GM19397 (cell line): ENCODE results near the gene TRRAP.
"Not testable (repeated sequence)": the region's sequence is repeated elsewhere in the genome, so short reads cannot be mapped to it uniquely, and the experiment has no call there.

ENCODE experiments used
- ATAC-seq: cut with Tn5 transposase; IDR thresholded peaks from one replicate; pipeline ENCODE4 v1.9.1; 2021; ENCODE audit warnings: mild to moderate bottlenecking, moderate library complexity; ENCODE audit not compliant: unreplicated experiment

TRRAP gene

DNA sequence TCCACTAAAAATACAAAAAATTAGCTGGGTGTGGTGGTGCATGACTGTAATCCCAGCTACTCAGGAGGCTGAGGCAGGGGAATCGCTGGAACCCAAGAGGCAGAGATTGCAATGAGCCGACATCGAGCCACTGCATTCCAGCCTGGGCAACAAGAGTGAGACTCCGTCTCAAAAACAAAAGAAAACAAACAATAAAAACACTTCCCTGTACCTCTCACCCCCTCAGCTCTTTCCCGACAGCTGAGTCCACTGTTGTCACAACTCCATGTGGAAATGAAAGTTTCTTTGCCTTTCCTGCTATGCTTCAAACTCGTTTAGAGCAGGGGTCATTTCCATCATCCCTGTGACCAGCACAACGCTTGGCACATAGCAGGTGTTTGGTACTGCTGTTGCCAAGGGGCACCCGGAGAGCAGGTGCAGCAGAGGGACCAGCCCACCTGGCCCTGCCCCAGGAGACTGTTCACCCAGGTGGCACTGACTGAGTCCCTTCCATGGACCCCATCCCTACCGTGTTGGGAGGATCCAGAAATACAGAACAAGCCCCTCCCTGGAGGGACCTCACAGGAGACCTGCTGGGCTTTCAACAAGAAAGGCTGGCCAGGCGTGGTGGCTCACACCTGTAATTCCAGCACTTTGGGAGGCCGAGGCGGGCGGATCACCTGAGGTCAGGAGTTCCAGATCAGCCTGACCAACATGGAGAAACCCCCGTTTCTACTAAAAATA lies 13.4 kb upstream of the TRRAP start:
- no peak for ATAC-seq

DNA sequence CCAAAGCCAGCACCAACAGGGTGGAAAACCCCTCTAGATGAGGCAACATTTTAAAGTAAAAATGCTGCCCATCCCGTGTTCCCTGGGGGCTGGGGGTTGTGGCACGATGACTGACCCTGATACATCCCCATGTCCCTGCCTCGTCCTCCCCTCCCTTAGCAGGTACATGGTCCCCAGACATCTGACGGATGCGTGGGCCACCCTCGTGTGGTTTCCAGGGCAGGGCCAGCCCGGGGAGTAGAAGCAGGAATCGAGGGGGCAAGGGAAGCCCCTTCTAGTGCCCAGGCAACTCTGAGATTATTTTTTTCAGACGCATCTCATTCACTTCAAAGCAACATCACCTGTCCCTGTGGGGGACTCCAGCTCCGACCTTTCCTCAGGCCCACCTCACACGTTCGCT lies 12.0 kb upstream of the TRRAP start:
- ATAC-seq, result no peak

DNA sequence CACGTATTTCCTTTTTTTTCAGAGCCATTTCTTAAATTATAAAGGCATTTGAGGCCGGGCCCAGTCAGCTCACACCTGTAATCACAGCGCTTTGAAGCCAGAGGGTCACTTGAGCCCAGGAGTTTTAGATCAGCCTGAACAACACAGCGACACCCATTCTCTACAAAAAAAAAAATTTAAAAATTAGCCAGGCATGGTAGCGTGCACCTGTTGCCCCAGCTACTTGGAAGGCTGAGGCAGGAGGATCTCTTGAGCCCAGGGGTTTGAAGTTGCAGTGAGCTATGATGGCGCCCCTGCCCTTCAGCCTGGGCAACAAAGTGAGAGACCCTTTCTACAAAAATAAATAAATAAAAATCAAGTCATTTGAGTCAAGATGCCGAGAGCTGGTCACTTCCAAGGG lies 11.6 kb upstream of the TRRAP start:
- no peak for ATAC-seq

DNA sequence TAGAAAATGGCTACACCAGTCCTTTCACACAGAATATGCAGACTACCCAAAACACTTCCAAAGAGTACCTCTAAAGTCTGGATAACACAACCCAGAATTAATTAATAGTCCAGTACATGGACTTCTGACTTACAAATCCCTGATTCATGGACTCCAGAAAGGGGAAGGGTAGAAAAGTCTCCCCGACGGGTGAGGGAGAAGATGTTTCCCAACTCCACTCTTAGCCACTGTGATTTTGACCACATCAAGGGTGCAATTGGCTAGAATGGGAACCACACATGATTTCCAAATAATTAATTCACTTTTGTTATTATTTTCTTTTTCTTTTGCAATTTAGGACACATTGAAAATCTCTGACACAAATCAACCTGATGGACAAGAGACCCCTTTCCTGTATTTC lies 9.9 kb upstream of the TRRAP start:
- ATAC-seq, result no peak

DNA sequence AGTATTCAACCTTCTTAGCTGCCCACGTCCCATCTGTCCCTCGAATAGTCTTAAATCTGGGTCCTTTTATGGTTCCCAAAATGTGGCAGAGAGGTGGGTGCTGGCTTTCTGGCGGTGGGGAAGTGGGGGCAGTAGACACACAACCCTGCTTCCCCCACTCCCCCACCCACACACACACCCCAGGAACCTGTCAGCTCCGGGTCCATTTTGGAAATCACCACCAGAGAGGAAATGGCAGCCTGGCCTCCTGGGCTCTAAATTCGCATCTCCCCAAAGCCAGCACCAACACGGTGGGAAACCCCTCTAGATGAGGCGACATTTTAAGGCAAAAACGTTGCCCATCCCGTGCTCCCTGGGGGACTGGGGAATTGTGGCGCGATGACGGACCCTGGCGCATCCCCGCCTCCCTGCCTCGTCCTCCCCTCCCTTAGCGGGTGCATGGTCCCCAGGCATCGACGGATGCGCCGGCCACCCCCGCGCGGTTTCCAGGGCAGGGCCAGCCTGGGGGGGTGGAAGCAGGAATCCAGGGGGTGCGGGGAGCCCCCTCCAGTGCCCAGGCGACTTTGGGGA lies 9.2 kb upstream of the TRRAP start:
- ATAC-seq, result no peak

DNA sequence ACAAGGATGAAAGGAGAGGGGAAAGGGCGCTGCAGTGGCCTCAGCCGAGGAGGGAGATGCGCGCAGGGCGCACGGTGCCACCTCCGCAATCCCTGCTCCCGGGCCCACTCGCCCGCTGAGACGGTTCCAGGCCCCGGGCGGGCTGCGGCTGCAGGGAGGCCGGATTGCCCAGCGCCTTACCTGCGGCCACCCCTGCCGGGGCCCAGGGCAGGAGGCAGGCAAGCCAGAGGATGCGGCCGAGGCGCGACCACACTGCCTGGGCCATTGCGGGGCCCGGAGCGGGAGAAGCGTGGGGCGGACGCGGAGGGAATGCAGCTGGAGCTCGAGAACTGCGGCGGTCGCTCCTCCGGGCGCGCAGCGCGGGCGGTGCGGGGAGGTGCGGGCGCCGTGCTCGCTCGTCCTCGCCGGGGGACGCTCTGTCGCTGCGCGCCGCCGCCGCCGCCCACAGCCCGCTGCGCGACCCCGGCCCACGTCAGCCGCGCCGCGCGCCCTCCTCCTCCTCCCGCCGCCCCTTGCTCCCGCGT lies 8.7 kb upstream of the TRRAP start, which contains the start of gene TMEM130:
Gene TMEM130 (minus strand): TSS at position 418 of the 524 bp plus-strand sequence. CDS start 153 bp downstream, at position 265.
- ATAC-seq, result peak; percentile 22

DNA sequence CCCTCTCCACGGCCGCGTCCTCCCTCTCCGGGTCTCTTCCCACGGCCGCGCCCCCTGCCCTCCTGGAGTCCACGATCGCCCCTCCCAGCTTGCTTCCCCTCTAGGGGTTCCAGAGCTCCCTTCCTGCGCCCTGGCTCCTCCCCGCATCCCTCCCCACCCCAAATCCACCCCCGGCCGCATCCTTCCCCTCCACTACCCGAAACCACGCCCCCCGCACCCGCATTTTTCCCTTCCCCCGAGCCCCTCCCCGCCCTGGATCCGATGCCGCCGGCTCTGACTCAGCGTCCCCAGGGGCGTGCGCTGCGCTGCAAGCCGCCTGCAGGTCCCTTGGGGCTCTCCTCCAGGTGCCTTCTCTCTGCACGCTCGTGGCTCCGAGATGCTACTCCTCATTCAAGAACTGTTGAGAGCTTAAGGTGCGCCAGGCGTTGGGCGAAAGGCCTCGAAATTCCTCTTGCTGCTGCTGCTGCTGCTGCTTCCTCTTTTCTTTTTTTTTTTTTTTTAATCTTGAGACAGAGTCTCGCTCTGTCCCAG lies 8.1 kb upstream of the TRRAP start:
- peak; percentile 72 for ATAC-seq

DNA sequence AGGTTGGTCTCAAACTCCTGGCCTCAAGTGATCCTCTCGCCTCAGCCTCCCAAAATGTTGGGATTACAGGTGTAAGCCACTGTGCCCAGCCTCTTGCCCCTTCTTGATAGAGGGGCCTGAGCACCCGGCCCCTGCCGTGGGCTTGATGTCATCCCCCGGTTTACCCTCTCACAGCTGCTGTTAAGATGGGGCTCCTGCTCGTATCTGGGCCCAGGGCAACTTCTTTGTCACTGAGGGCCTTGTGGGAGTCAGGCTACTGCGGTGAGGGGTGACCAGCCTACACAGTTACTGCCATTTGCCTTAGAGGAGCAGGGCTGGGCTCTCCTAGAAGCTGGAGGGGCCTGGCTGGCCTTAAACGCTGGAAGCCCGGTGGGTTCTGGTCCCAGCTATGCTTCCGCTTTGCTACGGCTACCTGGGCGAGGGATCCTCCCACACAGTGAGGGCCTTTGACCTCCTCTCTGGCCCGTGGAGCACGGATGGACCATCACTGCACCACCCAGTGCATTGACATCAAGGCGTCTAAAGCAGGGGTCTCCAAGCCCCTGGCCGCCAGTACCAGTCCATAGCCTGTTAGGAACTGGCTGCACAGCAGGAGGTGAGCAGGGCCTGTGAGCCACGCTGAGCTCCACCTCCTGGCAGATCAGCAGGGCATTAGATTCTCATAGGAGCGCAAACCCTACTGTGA lies 7.4 kb upstream of the TRRAP start:
- no peak for ATAC-seq

DNA sequence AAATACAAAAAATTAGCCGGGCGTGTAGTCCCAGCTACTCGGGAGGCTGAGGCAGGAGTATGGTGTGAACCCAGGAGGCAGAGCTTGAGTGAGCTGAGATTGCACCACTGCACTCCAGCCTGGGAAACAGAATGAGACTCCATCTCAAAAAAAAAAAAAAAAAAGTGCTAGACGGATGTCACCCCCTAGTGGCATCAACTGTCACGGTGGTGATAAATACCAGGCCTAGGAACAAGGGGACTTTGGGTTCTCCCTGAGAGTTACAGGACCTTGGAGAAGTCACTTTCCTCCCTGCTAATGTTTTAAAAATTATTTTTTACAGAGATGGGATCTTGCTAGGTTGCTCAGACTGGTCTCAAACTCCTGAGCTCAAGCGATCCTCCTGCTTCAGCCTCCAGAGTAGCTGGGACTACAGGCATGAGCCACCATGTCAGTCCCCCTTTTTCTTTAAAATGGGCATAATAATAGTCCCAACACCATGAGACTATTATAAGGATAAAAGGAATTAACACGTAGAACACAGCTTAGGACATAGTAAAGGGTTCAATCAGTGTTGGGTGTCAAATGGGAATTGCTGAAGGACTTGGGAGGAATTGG lies 5.9 kb upstream of the TRRAP start:
- no peak for ATAC-seq

DNA sequence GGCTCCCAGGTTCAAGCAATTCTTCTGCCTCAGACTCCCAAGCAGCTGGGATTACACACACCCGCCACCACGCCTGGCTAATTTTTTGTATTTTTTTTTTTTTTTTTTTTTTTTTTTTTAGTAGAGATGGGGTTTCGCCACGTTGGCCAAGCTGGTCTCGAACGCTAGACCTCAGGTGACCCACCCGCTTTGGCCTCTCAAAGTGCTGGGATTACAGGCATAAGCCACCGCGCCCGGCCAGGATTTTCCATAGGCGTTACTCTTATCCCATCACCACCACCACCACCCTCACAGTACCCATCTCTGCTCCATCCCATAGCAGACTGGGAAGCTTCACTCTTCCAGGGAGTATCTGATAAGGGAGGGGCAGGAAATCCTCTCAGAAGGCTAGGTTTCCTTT lies 4.7 kb upstream of the TRRAP start:
- not testable (repeated sequence) for ATAC-seq

DNA sequence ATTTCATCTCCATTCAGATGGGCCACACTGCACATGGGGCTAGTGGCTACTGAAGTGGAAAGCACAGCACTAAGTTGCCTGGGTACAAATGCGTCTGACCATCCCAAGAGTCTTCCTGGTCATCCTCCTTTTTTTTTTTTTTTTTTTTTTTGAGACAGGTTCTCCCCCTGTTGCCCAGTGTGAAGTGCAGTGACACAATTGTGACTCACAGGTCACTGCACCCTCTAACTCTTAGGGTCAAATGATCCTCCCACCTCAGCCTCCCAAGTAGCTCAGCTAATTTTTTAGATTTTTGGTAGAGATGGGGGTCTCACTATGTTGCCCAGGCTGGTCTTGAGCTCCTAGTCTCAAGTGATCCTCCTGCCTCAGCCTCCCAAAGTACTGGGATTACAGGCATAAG lies 3.4 kb upstream of the TRRAP start:
- ATAC-seq, result no peak

DNA sequence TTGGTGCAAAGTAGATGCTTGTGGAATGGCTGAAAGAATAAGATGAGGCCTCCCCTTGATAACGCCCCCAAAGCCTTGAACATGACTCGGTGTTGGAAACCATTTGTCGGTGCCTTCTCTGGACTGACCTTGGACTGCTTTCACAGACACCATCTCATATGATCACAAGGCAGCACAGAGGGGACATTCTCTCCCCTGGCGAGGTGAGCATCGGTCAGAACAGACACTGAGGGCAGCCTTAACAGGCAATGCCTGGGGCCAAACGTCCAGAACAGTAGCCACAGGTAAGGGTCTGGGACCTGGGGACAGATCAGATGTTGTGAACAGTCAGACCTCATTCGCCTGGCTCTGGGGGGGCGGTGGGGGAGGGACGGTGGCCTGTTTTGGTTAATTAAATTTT lies 2.8 kb upstream of the TRRAP start:
- no peak for ATAC-seq

DNA sequence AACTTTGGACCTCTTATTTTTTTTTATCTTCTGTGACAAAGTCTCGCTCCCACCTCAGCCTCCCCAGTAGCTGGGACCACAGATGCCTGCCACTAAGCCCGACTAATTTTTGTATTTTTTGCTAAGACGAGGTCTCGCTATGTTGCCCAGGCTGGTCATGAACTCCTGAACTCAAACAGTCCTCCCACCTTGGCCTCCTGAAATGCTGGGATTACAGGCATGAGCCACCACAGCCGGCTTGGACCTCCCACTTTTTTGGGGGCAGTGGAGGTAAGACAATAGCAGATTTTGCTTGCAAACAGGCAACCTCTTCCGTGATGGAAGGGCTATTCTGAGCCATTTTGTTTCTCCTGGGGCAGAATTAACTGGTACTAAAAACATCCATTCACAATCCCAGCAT lies 1.2 kb upstream of the TRRAP start:
- ATAC-seq, result no peak

DNA sequence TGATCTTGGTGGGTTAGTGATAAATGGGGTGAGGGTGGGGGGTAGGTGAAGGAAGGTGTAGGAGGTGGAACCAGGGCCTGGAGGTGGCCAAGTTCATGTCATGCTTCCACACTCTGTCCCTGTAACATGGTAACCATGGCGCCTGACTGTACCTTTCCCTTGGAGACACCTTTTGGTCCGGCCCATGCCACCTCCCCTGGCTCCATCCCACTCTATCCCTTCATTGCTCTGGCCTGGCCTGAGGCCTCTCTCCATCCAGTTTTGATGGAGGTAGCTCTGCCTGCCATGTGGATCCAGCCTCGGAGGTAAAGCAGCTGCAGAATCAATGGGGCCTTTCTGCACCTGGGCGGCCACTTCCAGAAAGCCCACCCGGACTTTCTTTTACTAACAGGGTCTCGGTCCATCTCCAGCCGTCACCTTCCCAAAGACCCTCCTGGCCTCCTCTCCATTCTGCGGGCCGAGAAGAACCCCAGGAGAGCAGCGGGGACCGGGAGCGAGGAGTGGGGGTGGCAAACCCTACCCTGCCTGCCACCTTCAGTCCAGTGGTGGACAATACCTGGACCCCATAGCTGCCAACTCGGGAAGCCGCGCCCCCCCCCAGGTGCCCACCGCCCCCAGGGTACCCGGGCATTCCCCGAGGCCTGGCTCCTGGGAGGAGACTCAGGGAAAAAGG lies 504 bp upstream of the TRRAP start:
- no peak for ATAC-seq

DNA sequence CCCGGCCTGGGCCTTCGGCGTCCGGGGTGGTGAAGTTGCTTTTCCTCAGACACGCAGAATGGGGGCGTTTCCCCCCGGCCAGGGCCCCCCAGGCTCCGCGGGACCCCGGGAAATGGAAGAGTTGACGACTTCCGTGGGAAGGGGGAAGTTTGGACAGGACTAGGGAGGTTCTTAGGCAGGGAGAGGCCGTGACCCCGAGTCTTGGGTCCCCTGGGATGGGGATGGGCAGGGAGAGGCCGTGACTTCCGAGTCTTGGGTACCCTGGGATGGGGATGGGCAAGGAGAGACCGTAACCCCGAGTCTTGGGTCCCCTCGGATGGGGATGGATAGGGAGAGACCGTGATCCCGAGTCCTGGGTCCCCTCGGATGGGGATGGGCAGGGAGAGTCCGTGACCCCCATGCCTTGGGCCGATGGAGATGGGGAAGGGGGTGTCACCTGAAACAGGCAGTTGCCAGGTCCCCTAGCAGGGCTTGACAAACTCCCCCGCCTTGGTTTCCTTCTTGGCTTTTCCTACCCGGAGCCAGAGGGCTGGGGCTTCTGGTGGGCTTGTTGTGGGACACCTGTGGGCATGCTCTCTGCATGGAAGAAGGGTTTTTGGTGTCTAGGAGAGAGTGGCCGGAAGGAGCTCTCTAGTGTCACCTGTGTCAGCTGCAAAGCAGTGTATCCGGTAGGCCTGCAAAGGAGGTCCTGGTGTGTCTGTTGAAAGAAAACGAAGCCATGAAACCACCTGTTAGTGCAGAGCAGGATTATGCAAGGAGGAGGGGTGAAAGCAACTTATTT lies 1.1 kb downstream of the TRRAP start:
- ATAC-seq, result peak; percentile 56

DNA sequence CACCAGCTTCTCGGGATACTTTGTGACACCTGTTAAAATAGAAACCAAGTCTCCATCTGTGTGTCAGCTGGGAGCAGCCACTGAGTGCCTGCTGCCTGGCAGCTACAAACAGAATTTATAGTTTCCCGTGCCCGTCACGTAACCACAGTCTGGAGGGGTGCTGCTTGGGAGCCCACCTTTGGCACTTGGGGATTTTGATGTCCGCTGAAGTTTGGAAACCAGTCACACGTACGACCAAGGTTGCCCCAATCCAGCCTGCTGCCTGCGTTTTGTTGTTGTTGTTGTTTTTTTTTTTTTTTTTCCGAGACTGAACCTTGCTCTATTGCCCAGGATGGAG lies 1.6 kb downstream of the TRRAP start:
- no peak for ATAC-seq

DNA sequence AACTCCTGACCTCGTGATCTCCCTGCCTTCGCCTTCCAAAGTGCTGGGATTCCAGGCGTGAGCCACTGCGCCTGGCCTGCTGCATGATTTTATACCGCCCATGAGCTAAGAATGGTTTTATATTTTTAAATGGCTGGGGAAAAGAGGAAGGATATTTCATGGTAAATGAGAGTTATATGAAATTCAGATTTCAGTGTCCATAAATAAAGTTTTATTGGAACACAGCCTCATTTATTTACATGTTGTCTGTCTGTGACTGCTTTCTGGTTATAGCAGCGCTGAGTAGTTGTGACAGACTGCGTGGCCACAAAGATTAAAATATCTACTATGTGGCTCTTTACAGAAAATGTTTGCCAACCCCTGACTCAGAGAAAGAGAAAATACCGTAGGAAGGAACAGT lies 2.2 kb downstream of the TRRAP start:
- no peak for ATAC-seq

DNA sequence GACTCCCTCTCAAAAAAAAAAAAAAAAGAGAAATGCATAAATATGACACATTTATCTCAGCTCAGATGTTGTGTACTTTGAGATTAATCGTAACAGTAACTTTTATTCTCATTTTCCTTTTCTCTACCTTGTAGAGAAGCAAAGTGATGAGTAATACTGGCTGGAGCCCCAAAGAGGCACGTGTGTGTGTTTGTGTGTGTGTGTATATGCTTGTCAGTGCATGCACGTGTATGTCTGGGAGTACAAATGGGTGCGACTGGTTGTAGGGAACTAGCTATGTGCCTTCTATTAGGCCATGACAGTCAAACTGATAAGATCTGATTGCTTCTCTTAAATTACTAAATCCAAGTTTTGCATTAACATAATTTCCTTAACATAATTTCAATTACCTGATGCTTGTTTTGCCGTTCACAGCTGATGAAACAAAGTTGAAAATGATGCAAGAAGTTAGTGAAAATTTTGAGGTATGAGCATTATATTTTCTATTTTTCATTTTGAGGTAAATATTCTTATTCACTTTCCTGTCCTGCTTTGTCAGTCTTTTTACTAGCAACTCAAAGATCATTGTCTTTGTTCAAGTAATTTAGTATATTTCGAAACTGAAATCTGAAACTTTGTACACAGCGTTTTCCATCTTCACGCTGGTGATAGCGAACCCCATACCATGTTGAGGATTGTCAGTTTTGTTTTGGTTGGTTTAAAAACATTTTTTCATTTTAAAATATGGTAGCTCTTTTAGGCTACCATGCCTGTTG lies 3.4 kb downstream of the TRRAP start:
- ATAC-seq, result no peak

DNA sequence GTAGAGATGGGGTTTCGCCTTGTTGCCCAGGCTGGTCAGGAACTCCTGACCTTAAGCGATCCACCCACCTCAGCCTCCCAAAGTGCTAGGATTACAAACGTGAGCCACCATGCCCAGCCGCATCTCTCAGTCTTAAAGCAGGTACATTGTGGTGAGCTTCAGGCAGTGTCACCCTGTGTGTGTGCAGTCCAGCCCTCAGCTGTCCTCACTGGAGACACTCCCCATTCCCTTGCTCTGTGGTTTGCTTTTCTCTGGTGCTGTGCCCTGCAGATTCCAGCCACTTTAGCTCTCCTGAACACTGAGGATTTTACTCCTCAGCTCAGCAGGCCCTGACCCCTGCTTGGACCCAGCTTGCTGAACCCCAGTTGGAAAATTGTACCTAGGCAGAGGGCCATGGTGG lies 6.1 kb downstream of the TRRAP start:
- ATAC-seq, result no peak
